Measurements from ENCODE around the gene RNF150. TPM values are rescaled to one million over a fixed set of nuclear protein-coding genes. Genes with fewer than 3 reads are reported as not detected.

RNF150 gene
- total RNA-seq, 1 donor from 2014 or later, result 43.3 TPM

Other genes starting within 250 kb of the RNF150 start
- 13.5 TPM for gene ZNF330, start 87.4 kb upstream of the RNF150 start, total RNA-seq